K562 (cell line): ENCODE results near the gene ST6GALNAC6. TPM values are rescaled to one million over a fixed set of nuclear protein-coding genes. Genes with fewer than 3 reads are reported as not detected.

Source experiments
- ADNP ChIP-seq: fragments of 200-800 bp; sonication (Bioruptor generic); IDR thresholded peaks from 2 replicates; pipeline ENCODE4 v1.6.1; 2016; ENCODE audit warnings: missing genetic modification characterization, missing compliant biosample characterization
- ARNT ChIP-seq, 2 experiments: fragments of 450-650 bp; IDR thresholded peaks; 2 replicates each; pipeline ENCODE4 v1.6.1; 2016; ENCODE audit warnings: mild to moderate bottlenecking in 1 of 2
- CHD4 ChIP-seq: fragments of 200-600 bp; sonication (generic); IDR thresholded peaks from 3 replicates; pipeline ENCODE4 v1.6.1; 2012; ENCODE audit warnings: low read depth, mild to moderate bottlenecking, mixed read lengths, low read length, inconsistent platforms; ENCODE audit not compliant: insufficient read depth, insufficient replicate concordance, poor library complexity, severe bottlenecking
- CTCF ChIP-seq, 3 experiments: IDR thresholded peaks in 2 of 3; conservative IDR thresholded peaks in 1 of 3; 2 replicates each; pipeline ENCODE4 v1.5.1; 2011 to 2012; ENCODE audit warnings: low read length in 3 of 3, mild to moderate bottlenecking in 3 of 3, control low read depth in 2 of 3, improper control_type of control experiment in 1 of 3, inconsistent platforms in 1 of 3, low read depth in 1 of 3, mixed read lengths in 1 of 3, moderate library complexity in 1 of 3; ENCODE audit not compliant: insufficient read depth in 2 of 3
- EGR1 ChIP-seq: fragments of 450-650 bp; conservative IDR thresholded peaks from 2 replicates; pipeline ENCODE4 v1.6.1; 2017; ENCODE audit warnings: mild to moderate bottlenecking
- GABPB1 ChIP-seq: sonication (generic); formaldehyde crosslinking; IDR thresholded peaks from 2 replicates; pipeline ENCODE4 v1.8.0; 2022; ENCODE audit warnings: mild to moderate bottlenecking, missing genetic modification reagents
- HMG20A ChIP-seq: fragments of 450-650 bp; formaldehyde crosslinking; conservative IDR thresholded peaks from 2 replicates; pipeline ENCODE4 v1.4.0; 2020; ENCODE audit warnings: mild to moderate bottlenecking, mixed read lengths
- HNRNPK ChIP-seq: fragments of 200-400 bp; formaldehyde crosslinking; IDR thresholded peaks from one replicate; pipeline ENCODE4 v1.6.1; 2018; ENCODE audit warnings: mild to moderate bottlenecking, low read depth, low read length; ENCODE audit not compliant: poor library complexity, severe bottlenecking
- MAFK ChIP-seq: IDR thresholded peaks from 2 replicates; pipeline ENCODE4 v1.6.1; 2011; ENCODE audit warnings: low read length, improper control_type of control experiment
- MXI1 ChIP-seq: IDR thresholded peaks from 2 replicates; pipeline ENCODE4 v1.6.1; 2011; ENCODE audit warnings: low read depth, mild to moderate bottlenecking, improper control_type of control experiment, low read length
- NR1H2 ChIP-seq: sonication (generic); formaldehyde crosslinking; IDR thresholded peaks from 2 replicates; pipeline ENCODE4 v1.4.0; 2020; ENCODE audit warnings: mild to moderate bottlenecking, missing genetic modification reagents
- PURB ChIP-seq: sonication (generic); formaldehyde crosslinking; IDR thresholded peaks from 2 replicates; pipeline ENCODE4 v1.9.0; 2021; ENCODE audit warnings: low read depth, mild to moderate bottlenecking, missing genetic modification reagents
- REST ChIP-seq, 2 experiments: fragments of 450-650 bp; formaldehyde crosslinking in 1 of 2; IDR thresholded peaks; 2 replicates each; pipeline versions ENCODE4 v1.4.0 to v1.6.1; 2014 to 2020; ENCODE audit warnings: mild to moderate bottlenecking in 2 of 2, borderline replicate concordance in 1 of 2, low read depth in 1 of 2
- SETDB1 ChIP-seq: IDR thresholded peaks from one replicate; pipeline ENCODE4 v1.6.1; 2012; ENCODE audit warnings: low read length, control low read depth, inconsistent platforms
- SLC30A9 ChIP-seq: fragments of 250-450 bp; sonication (Bioruptor Pico); IDR thresholded peaks from 2 replicates; pipeline ENCODE4 v1.8.0; 2022; ENCODE audit warnings: mild to moderate bottlenecking, moderate library complexity
- SMARCB1 ChIP-seq: IDR thresholded peaks from 2 replicates; pipeline ENCODE4 v1.6.1; 2011; ENCODE audit warnings: improper control_type of control experiment, low read depth; ENCODE audit not compliant: insufficient read length
- SRSF3 ChIP-seq: fragments of 200-400 bp; formaldehyde crosslinking; IDR thresholded peaks from 2 replicates; pipeline ENCODE4 v1.6.1; 2016; ENCODE audit warnings: mild to moderate bottlenecking, low read length, moderate library complexity; ENCODE audit not compliant: insufficient read depth
- TAF9B ChIP-seq: fragments of 450-650 bp; IDR thresholded peaks from 2 replicates; pipeline ENCODE4 v1.6.1; 2018; ENCODE audit warnings: mild to moderate bottlenecking; ENCODE audit not compliant: partially characterized antibody
- TRIM28 ChIP-seq: fragments of 450-650 bp; IDR thresholded peaks from 2 replicates; pipeline ENCODE4 v1.6.1; 2017
- polyA plus RNA-seq, 8 experiments: library from polyadenylated mRNA; depleted of rRNA in 4 of 8; stranded (reverse) in 5 of 8; unstranded in 3 of 8; fragments of >200 nt; fragmentation: Nextera tagmentation in 2 of 8; fragmentation: Illumina TruSeq in 1 of 8; extraction: Ambion mirVana in 2 of 8; extraction: Trizol in 1 of 8; gene quantifications; 2 replicates each; pipeline versions ENCODE4 v1.2.1 to v1.2.3, GENCODE V29; 2011 to 2014; ENCODE audit warnings: inconsistent platforms in 1 of 8, missing spikeins in 1 of 8
- total RNA-seq, 7 experiments: library from RNA; depleted of rRNA in 6 of 7; stranded (reverse); fragments of >200 nt in 6 of 7; fragmentation: Illumina TruSeq in 2 of 7; extraction: Trizol in 2 of 7; gene quantifications; 2 replicates each; pipeline versions ENCODE4 v1.2.1 to v1.2.3, GENCODE V29; 2011 to 2021; ENCODE audit warnings: low replicate concordance in 1 of 7

The ST6GALNAC6 gene
- total and polyA plus RNA-seq, 9 of the 15 experiments (the other 6 are each of a cell fraction or from before 2014, with no cell fraction given), result 0.13 to 23.0 (median 14.5) TPM

GRCh38 chr9:127899128-127899943 lies at the start of gene ST6GALNAC6 (continued):
- no peak for TF ChIP-seq REST (IDR thresholded peaks at IDR 0.05; ENCODE audit: borderline replicate concordance)
- 0 out of 2 replicates have a peak, but pooled peaks have one; percentile 48 for TF ChIP-seq REST (CRISPR knock-in tag; IDR thresholded peaks at IDR 0.05; ENCODE audit: low read depth)
- no peak for TF ChIP-seq SLC30A9
- no peak for TF ChIP-seq SRSF3
- no peak for TF ChIP-seq CTCF (IDR thresholded peaks at IDR 0.05 in 2 of 3, conservative IDR thresholded peaks at IDR 0.05 in 1 of 3; ENCODE audit: insufficient read depth in 2 of 3, low read depth in 1 of 3, low read length in 3 of 3)
- TF ChIP-seq MXI1, result no peak
- TF ChIP-seq CHD4, result no peak
- no peak for TF ChIP-seq TAF9B
- no peak for TF ChIP-seq SETDB1
- no peak for TF ChIP-seq ADNP (tag)
- TF ChIP-seq GABPB1 (CRISPR knock-in tag), result no peak
- TF ChIP-seq MAFK, result no peak
- no peak for TF ChIP-seq NR1H2 (CRISPR knock-in tag)
- peak; percentile 67 for TF ChIP-seq EGR1
- TF ChIP-seq HMG20A (CRISPR knock-in tag), result no peak
- no peak for TF ChIP-seq SMARCB1
- TF ChIP-seq HNRNPK, result no peak
- TF ChIP-seq ARNT (IDR thresholded peaks at IDR 0.05), result no peak
- no peak for TF ChIP-seq TRIM28
- TF ChIP-seq PURB (CRISPR knock-in tag), result no peak
